DMS53 (cell line): Measurements from ENCODE around the gene FXYD4.
"Not testable (repeated sequence)": the region's sequence is repeated elsewhere in the genome, so short reads cannot be mapped to it uniquely, and the experiment has no call there.

ENCODE experiments used
- DNase-seq: peaks from one replicate; lab custom pipeline; 2025; lab: John Stamatoyannopoulos, UW

FXYD4 gene

DNA sequence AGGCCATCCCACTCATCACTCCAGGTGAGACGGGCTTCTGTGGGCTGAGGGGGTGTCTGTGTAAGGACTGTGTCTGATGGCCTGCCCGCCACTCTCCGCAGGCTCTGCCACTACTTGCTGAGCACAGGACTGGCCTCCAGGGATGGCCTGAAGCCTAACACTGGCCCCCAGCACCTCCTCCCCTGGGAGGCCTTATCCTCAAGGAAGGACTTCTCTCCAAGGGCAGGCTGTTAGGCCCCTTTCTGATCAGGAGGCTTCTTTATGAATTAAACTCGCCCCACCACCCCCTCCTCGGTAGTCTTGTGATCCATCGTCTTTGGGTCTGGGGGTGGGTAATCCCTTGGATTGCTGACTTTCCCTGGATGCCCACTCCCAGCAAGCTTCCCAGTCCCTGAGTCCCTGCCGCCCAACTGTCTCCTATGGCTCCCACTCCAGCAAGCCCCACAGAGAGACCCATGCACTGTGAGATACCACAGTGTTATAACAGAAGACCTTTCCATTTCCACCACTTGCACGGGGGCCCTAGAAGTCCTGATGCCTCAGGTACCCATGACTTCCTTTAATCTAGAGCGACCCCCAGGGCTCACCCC, 4.7 kb downstream of the FXYD4 start:
- no peak for DNase-seq

GRCh38 chr10:43376828-43377423, 5.5 kb downstream of the FXYD4 start:
- no peak for DNase-seq

DNA sequence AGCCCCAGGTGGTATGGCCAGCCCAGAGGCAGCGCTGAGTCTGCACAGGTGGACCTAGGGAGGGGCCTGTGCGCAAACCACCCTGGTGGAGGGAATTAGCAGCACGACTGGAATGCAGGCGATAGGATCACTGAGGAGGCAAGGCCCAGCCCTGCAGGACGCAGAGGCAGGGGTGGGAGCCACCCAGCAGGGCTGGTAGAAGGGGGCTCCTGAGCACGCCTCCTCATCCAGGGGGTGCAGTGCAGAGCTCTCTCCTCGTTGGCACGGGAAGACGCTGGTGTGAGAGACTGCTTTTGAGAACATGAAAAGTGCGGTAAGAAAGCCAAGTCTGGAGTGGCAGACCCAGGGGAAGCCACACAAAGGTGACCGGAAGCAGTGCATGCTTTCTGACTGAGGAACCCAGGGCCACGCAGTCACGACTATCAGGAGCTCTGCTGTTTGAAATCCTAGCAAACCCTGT, 6.0 kb downstream of the FXYD4 start:
- DNase-seq = peak; percentile 20

GRCh38 chr10:43380610-43381222, 9.3 kb downstream of the FXYD4 start:
- DNase-seq = peak; percentile 57

DNA sequence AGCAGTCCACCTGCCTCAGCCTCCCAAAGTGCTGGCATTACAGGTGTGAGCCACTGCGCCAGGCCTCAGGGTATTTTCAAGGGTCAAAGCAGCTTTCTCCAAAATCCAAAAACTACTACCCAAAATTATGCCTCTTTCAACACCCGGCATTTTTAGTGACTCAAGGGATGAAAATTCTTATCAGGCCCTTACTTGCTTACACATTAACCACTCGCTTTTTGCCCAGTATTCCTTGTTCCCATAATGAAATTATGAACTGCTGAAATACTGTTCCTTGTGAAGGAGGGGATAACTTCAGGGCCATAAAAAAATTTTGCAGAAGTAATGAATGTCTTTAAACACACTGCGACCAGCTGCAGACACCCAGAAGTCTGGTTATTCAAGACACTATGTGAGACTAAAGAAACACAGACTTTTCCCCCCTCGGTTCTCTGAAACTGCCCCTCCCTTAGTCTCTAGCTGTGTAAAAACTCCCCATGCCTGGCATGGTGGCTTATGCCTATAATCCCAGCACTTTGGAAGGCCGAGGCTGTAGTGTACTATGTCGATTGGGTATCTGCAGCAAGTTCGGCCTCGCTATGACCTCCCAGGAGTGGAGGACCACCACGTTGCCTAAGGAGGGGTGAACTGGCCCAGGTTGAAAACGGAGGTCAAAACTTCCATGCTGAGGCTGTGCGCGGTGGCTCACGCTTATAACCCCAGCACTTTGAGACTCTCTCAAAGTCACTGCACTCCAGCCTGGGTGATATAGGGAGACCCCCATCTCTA, 12.0 kb downstream of the FXYD4 start:
- no peak for DNase-seq

DNA sequence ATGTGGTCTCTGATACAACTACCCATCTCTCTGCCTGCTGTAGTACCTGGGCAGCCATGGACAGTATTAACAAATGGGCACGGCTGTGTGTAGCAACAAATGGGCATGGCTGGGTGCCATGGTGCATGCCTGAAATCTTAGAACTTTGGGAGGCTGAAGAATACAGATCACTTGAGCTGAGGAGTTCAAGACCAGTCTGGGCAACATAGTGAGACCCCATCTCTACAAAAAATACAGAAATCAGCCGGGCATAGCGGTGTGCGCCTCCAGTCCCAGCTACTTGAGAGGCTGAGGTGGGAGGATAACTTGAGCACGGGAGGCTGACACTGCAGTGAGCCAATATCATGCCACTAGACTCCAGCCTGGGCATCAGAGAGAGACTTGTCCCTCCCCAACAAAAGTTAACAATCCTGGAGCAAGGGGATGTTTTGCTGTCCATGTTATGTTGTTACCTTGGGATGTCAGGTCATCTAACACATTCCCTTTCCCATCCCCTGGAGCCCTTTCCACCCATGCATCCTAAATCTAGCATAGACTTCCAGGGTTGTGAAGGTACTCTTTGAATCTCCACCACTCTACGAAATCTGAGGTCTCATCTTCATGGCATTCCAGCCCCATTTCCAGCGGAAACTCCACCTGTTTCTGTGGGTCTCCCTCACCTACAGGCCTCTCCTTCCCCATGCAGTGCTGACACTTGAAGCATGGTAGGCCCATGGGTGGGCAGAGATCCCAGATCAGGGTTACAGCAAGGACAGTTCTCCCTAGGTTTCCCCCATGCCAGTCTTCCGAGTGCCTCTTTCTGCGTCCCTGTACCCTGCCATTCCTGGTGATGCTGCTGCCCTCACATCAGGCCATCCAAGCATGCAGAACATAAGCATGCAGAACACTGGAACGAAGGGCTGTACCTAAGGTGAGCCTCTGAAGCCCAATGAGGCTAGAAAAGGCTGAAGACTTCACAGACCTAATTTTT, 13.1 kb downstream of the FXYD4 start:
- DNase-seq = peak; percentile 47

GRCh38 chr10:43385412-43386004, 14.1 kb downstream of the FXYD4 start:
- DNase-seq = no peak

DNA sequence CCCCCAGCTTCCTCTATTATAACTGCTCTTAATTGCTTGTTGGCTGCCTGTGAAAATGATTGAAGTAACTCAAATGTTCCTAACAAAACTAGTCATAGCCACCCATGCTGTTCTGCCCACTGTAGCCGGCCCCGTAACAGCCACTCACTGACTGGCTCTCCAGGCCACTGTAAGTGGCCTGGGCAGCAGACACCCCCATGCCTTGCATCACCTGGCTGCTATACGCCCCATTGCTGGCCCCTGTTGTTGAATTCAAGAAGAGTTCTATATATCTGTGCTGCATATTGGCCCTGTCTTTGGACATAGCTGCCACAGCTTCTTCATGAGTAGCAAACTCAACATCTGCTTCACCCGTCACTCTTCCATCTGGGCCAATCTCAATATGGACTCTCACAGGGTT, 15.1 kb downstream of the FXYD4 start:
- no peak for DNase-seq

GRCh38 chr10:43386981-43387677, 15.7 kb downstream of the FXYD4 start:
- no peak for DNase-seq

- DNase-seq = no peak
These were observed 16.2 kb downstream of the FXYD4 start for GRCh38 chr10:43387678-43388032.

- DNase-seq = no peak
These were observed 18.4 kb downstream of the FXYD4 start for GRCh38 chr10:43389867-43390266.

DNA sequence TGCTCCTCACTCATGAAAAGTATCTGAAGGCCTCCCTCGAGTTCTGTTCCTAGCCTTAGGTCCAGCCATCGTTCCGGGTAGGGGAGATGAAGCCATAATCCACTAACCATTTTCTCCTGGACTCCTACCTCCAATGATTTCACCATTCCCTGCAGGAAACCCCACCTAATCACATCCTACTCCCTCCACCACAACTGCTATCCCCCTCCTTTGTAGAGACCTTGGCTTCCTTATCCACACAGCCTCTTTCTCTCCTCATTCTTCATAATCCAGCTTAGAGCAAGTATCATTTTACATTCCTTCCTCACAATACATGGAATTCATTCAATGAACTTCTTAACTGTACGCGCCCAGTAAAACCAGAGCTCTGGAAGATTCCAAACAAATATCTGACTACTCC, 18.9 kb downstream of the FXYD4 start:
- no peak for DNase-seq

DNA sequence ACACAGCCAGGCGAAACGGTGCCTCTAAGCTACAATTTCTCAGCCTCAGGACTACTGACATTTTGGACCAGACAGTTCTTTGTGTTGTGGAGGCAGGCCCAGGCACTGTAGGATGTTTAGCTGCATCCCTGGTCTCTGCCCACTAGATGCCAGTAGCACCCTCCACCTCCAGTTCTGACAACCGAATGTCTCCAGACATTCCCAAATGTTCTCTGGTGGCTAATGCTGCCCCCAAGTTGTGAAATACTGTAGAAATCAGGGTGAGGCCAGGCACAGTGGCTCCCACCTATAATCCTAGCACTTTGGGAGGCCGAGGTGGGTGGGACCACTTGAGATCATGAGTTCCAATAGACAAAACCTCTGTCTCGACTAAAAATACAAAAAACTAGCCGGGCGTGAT, 19.3 kb downstream of the FXYD4 start:
- DNase-seq = peak; percentile 41

DNA sequence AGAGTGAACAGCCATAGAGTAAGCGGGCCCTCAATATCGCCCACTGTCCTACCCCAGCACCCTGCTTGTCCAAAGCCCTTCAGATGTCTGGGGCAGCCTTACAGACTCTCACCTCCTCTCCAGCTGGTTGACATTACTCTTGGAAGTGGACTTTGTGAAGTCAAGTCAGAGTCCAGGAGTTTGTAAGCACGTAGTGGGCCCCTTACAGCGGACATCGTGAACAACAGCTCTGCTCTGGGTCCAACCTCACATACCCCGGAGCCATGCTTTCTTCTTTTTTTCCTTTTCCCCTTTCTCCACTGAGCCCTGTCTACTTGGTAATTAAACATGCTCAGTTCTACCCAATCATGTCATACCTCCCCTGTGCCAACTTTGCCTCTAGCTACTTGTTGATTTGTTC, 20.1 kb downstream of the FXYD4 start:
- DNase-seq = no peak

DNA sequence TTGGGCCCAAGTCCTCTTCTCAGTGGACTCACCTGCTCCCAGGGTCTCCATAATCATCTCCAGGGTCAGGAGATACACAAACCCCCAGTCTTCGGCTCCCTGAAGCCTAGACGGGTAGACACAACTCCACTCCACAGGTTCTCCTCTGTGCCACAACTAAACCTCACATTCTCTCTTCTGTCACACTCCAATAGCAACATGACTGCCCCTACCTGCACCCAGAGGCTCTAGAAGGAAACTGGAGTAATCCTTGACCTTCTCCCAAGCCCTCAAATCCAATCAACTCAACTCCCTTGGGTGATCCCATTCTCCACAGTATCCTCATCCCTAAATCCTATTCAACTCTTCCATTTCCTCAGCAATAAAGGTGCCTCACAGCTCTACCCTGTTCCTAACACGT, 21.3 kb downstream of the FXYD4 start:
- no peak for DNase-seq

GRCh38 chr10:43393186-43393585, 21.8 kb downstream of the FXYD4 start:
- DNase-seq = not testable (repeated sequence)

DNA sequence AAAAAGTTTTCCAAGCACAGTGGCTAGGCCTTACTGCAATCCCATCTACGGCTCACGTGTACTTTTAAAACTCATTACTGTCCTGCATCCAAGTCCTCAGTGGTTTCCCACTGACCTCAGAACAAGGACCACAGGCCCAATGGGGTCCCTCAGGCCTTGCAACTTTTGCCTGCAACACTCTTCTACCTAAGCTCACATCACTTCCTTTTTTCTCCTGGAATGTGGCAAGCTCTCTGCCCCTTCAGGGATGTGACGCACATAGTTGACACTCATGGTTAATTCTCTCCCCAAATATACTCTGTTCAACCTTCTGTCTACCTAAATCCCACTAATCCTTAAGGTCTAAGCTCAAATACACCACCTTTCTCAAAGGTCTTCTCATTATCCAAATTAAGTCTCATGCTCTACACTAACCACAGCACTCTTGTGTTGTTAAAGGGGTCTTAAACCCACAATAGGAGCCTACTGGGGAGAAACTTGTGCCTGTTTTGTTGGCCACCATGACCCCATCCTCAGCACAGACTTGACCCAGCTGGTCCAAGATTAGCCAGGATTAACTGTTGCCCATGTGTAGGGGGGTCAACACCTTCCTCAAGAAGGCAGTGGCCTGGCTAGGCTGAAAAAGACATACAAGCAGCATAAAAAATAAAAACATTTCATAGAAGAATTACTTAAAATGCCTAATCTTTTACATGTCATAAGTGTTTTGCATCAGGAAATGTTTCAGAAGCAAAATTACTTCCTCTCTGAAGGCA, 22.3 kb downstream of the FXYD4 start:
- no peak for DNase-seq

GRCh38 chr10:43394868-43395267, 23.4 kb downstream of the FXYD4 start:
- no peak for DNase-seq

DNA sequence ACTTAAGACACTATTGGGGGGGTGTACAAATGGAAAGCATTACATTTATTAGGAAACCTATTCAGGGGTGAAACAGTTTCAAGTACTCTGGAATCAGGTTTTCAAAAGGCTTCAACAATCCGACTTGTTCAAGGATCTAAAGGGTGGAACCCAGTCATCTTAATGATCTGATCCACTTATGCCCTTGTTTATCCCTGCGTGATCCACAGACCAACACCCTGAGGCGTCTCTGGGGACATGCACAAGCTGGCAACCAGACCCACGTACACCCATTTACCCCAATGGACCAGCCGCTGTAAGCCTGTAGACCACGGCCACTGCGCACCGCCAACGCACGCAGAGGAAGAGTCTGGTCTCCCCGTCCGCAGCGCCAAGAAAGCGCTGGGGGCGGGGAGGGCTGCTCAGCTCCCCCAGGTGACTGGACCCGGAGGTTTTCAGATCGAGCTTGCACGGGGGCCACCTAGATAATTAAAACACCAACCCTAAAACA, 24.2 kb downstream of the FXYD4 start:
- peak; percentile 62 for DNase-seq
